ENCODE data around the gene PPM1H. TPM values are rescaled to one million over a fixed set of nuclear protein-coding genes. Genes with fewer than 3 reads are reported as not detected.

PPM1H gene
- total RNA-seq, 2 experiments from 2014 or later = 0.07 TPM; not detected in 1

DNA sequence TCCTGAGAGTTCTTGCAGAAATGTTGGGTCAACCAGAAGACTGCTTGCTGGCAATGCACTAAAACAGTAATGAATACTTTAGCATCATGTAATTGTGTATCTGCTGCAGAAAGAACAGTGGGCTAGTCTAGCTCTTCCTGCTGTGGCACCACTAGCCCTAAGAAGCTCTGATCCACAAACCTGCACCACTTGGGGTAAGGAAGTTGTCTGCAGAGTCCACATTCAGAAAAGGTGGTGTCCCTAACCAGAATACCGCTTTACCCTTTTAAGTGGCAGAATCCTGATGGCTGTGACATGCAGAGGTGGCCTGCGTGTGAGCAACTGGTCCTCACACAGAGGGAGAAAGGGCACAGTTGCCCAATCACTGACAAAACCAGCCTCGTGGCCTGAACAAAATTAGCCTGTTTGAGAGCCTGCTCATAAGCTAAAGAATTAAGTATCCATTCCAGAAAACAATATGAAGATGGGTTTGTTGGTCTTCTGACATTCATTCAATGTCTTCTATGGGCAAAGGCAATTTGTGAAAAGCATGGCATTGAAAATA, 165.8 kb downstream of the PPM1H start:
- Mint-ChIP-seq H3K27ac (no peak overlapping the region), H3K4me3 (no peak overlapping the region), H3K36me3 (ENCODE audit: low read depth) (no peaks in the 10 kb centered on the region), H3K9me3 (no peaks in the 10 kb centered on the region), H3K27me3 (no peaks in the 10 kb centered on the region), H3K4me1 (ENCODE audit: low read depth) (peaks cover 8% of the 10 kb centered on the region)
- no peak for TF ChIP-seq CTCF (IDR thresholded peaks at IDR 0.05)
- ATAC-seq (no peak), DNase-seq (no peak)
- ChIA-PET POLR2A (interaction anchor here (1.2 kb wide), 1 partner anchor 246 kb away, joined by 3 read pairs; no protein-coding TSS in a partner anchor), CTCF (interaction anchor here (1.2 kb wide), 1 partner anchor 16 kb away, joined by 3 read pairs; no protein-coding TSS in a partner anchor)
- intact Hi-C loops (cut with micrococcal nuclease) = no loop called here

DNA sequence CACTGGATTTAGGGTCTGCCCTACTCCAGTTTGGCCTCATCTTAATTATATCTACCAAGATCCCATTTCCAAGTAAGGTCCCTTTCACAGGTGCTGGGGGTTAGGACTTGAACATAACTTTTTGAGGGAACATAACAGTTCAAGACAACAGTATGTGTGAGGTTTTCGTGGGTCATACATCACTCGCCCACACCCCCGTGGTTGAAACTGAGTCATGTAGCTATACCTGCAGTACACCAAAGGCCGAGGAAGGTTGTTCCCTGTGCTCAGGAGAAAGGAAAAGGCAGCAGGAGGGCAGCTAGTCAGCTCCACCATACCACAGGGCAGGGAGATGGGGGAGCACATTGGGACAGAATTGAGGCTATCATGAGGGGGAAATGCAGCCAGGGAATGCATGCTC, 167.0 kb downstream of the PPM1H start:
- intact Hi-C loops (cut with micrococcal nuclease) = no loop called here
- CTCF ChIA-PET = interaction anchor here (1.1 kb wide), 1 partner anchor 8 kb away, joined by 4 read pairs; no protein-coding TSS in a partner anchor
- H3K4me1 Mint-ChIP-seq (ENCODE audit: low read depth) = peaks cover 8% of the 10 kb centered on the region
- no peak for TF ChIP-seq CTCF (IDR thresholded peaks at IDR 0.05)
- DNase-seq = peak; percentile 79
- H3K27ac Mint-ChIP-seq = no peak overlapping the region
- H3K9me3 Mint-ChIP-seq = no peaks in the 10 kb centered on the region
- peak; percentile 70 for ATAC-seq
- H3K36me3 Mint-ChIP-seq (ENCODE audit: low read depth) = no peaks in the 10 kb centered on the region
- POLR2A ChIA-PET = no interaction called here
- peaks cover 6% of the 10 kb centered on the region for H3K27me3 Mint-ChIP-seq
- H3K4me3 Mint-ChIP-seq = no peak overlapping the region

GRCh38 chr12:62767496-62767895, 167.5 kb downstream of the PPM1H start:
- CTCF ChIA-PET = interaction anchor here (1.1 kb wide), 2 partner anchors 9 to 17 kb away, joined by 3 to 4 read pairs; no protein-coding TSS in a partner anchor
- POLR2A ChIA-PET = no interaction called here
- Mint-ChIP-seq H3K27ac (no peak overlapping the region), H3K36me3 (ENCODE audit: low read depth) (no peaks in the 10 kb centered on the region), H3K4me3 (no peak overlapping the region), H3K4me1 (ENCODE audit: low read depth) (peaks cover 8% of the 10 kb centered on the region), H3K9me3 (no peaks in the 10 kb centered on the region), H3K27me3 (peaks cover 6% of the 10 kb centered on the region)
- no peak for ATAC-seq
- DNase-seq = no peak
- intact Hi-C loops (cut with micrococcal nuclease) = no loop called here
- TF ChIP-seq CTCF (IDR thresholded peaks at IDR 0.05) = no peak

DNA sequence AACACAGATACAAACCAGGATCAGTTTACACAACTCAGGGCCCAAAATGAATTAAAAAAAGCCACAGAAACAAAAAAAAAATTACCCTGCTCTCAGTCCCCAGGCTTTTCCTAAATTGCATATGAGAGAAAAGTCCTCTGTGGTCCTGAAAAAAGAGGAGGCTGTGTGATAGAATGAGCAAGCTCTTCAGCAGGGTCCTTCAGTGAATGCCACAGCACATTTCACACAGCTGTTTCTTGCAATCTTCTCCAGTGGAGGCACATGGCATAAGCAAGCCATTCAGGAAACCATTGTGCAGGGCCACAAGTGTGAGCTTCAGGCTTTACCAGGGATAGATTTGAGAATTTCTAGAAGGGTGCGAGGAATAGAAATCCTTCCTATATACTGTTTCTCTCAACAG, 168.5 kb downstream of the PPM1H start:
- no peaks in the 10 kb centered on the region for H3K36me3 Mint-ChIP-seq (ENCODE audit: low read depth)
- no peak for DNase-seq
- CTCF ChIA-PET = interaction anchor here (1.1 kb wide), 1 partner anchor 18 kb away, joined by 3 read pairs; no protein-coding TSS in a partner anchor
- no peak for ATAC-seq
- H3K4me3 Mint-ChIP-seq = no peak overlapping the region
- intact Hi-C loops (cut with micrococcal nuclease) = no loop called here
- TF ChIP-seq CTCF (IDR thresholded peaks at IDR 0.05) = no peak
- POLR2A ChIA-PET = no interaction called here
- no peak overlapping the region for H3K27ac Mint-ChIP-seq
- no peaks in the 10 kb centered on the region for H3K9me3 Mint-ChIP-seq
- peaks cover 6% of the 10 kb centered on the region for H3K27me3 Mint-ChIP-seq
- H3K4me1 Mint-ChIP-seq (ENCODE audit: low read depth) = peaks cover 8% of the 10 kb centered on the region

DNA sequence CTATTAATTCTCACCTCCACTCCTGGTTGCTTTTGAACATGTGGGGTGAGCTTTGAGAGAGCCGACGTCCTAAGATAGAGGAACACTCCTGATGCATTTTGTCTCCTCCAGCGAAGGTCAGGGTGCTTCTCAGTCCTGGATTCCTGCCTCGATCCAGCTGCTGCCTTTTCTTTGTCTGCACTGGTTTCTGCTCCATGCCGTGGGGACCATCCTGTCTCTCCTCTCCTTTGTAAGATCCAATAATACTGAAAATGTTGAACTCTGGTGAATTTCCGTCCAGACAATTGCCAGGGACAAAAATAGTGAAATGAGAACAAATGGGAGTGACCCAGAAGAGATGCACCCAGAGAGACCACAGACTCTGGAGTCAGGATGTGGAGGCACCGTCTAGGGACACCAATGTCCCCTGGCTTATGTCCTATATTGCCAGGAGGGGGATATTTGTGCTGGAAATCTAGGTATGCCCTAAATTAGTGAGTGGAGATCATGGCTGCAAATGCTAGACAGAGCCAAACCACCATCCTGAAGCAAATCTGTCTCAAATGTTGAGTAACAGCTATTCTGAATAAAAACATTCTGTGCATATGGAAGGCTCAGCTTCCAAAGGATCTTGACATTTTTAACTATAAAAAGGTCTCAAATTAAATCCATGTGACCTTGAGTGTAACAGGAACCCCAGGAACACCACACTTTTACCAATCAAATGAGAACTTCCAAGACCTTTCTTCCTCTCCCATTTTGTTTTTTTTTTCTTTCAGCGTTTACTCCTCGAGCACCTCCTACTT, 170.9 kb downstream of the PPM1H start:
- DNase-seq (no peak), ATAC-seq (no peak)
- H3K36me3 Mint-ChIP-seq (ENCODE audit: low read depth) = no peaks in the 10 kb centered on the region
- ChIA-PET POLR2A (no interaction called here), CTCF (no interaction called here)
- TF ChIP-seq CTCF (IDR thresholded peaks at IDR 0.05) = no peak
- intact Hi-C loops (cut with micrococcal nuclease) = no loop called here
- H3K4me3 Mint-ChIP-seq = no peak overlapping the region
- H3K4me1 Mint-ChIP-seq (ENCODE audit: low read depth) = peaks cover 25% of the 10 kb centered on the region
- H3K9me3 Mint-ChIP-seq = no peaks in the 10 kb centered on the region
- no peak overlapping the region for H3K27ac Mint-ChIP-seq
- H3K27me3 Mint-ChIP-seq = peaks cover 9% of the 10 kb centered on the region

Data from activated CD8-positive, alpha-beta T cell treated with anti-CD3 and anti-CD28 coated beads for 36 hours (primary cell).